Transverse colon (tissue), 4 donors: ENCODE measurements around the gene TBK1. TPM values are rescaled to one million over a fixed set of nuclear protein-coding genes. Genes with fewer than 3 reads are reported as not detected.

Experiments used
- DNase-seq: peaks from one replicate; pipeline ENCODE4 v3.0.0-alpha.2; 2019
- H3K27ac ChIP-seq, 4 donors: fragments of 200-600 bp; sonication (generic); 2 replicates each; pipeline ENCODE4 v1.5.1; 2016 to 2018; ENCODE audit warnings: inconsistent platforms in 4 of 4
- H3K27me3 ChIP-seq: fragments of 200-600 bp; sonication (generic); 2 replicates; pipeline ENCODE4 v1.5.1; 2017; ENCODE audit warnings: inconsistent platforms
- H3K36me3 ChIP-seq, 4 donors: fragments of 200-600 bp; sonication (generic); 2 replicates each; pipeline ENCODE4 v1.5.1; 2017 to 2019; ENCODE audit warnings: inconsistent platforms in 4 of 4
- H3K4me1 ChIP-seq, 4 donors: fragments of 200-600 bp; sonication (generic); 2 replicates each; pipeline ENCODE4 v1.5.1; 2017 to 2020; ENCODE audit warnings: inconsistent platforms in 4 of 4
- H3K4me3 ChIP-seq, 4 donors: fragments of 200-600 bp; sonication (generic); 1 replicate in 1 of 4; 2 replicates in 3 of 4; pipeline versions ENCODE4 v1.5.1 to v1.6.1; 2017 to 2019; ENCODE audit warnings: inconsistent platforms in 4 of 4
- H3K9me3 ChIP-seq, 2 donors: fragments of 200-600 bp; sonication (generic); 2 replicates each; pipeline ENCODE4 v1.5.1; 2017 to 2019; ENCODE audit warnings: inconsistent platforms in 2 of 2
- EP300 ChIP-seq: sonication (generic); formaldehyde crosslinking; IDR thresholded peaks from one replicate; pipeline ENCODE4 v1.6.1; 2017; ENCODE audit warnings: antibody characterized with exemption, low read depth
- POLR2A ChIP-seq: fragments of 450-650 bp; IDR thresholded peaks from one replicate; pipeline ENCODE4 v1.6.1; 2016; ENCODE audit warnings: antibody characterized with exemption, mild to moderate bottlenecking, moderate library complexity
- POLR2AphosphoS5 ChIP-seq, 3 donors: sonication (generic); formaldehyde crosslinking; IDR thresholded peaks; one replicate each; pipeline ENCODE4 v1.6.1; 2016; ENCODE audit warnings: antibody characterized with exemption in 3 of 3
- WGBS, 2 donors: methylation state at CpG; one replicate each; pipeline ENCODE4 v1.1.5; 2018; ENCODE audit warnings: low coverage in 1 of 2; 5-methylcytosine and 5-hydroxymethylcytosine counted together
- in situ Hi-C, 4 donors: fragments of 200-750 bp; cut with MboI; loops; one replicate each; pipeline versions ENCODE4 v1.15.0 to v1.15.1; 2017; ENCODE audit warnings: low sequenced_read_pairs in 3 of 4, low pct_ligation_motif_present in 1 of 4, low pct_unique_long_range_greater_than_20kb in 1 of 4
- intact Hi-C: fragments of 100-400 bp; cut with DNase I; formaldehyde crosslinking; loops from one replicate; pipeline ENCODE4 v1.15.1; 2023; ENCODE audit warnings: low total_unique reads
- total RNA-seq, 4 donors: library from RNA; depleted of rRNA; stranded (reverse); fragments of >200 nt; gene quantifications; one replicate each; pipeline ENCODE4 v1.1.0, GENCODE V29; 2016
- TF ChIP-seq, protein P1 (sequence below), 5 experiments: fragments of 200-600 bp in 3 of 5; fragments of 450-650 bp in 2 of 5; sonication (generic) in 3 of 5; IDR thresholded peaks; 1 replicate in 2 of 5; 2 replicates in 3 of 5; pipeline ENCODE4 v1.5.1; 2016 to 2017; ENCODE audit warnings: antibody characterized with exemption in 5 of 5, inconsistent platforms in 3 of 5, mild to moderate bottlenecking in 2 of 5, moderate library complexity in 1 of 5

Gene TBK1
- total RNA-seq, 4 donors from 2014 or later = 6.4 to 25.9 (median 17.1) TPM

DNA sequence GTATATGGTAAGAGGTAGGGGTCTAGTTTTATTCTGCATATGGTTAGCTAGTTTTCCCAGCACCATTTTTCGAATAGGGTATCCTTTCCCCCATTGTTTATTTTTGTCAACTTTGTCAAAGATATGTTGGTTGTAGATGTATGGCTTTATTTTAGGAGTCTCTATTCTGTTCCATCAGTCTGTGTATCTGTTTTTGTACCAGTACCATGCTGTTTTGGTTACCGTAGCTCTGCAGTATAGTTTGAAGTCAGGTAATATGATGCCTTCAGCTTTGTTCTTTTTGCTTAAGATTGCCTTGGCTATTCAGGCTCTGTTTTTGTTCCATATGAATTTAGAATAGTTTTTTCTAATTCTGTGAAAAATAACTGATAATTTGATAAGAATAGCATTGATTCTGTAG is 24.9 kb downstream of the TBK1 start:
- no peak overlapping the region for H3K27ac ChIP-seq
- in situ Hi-C loops (no loop called here), intact Hi-C loops (loop anchor here (10.0 kb wide), 1 partner anchor 858 kb away; no protein-coding TSS in a partner anchor)
- H3K27me3 ChIP-seq = no peaks in the 10 kb centered on the region
- 99 to 100% methylated on average over 2 of the region's 2 CpGs for WGBS, 2 donors
- TF ChIP-seq POLR2AphosphoS5 (IDR thresholded peaks at IDR 0.05) (no peak), EP300 (no peak), POLR2A (no peak)
- TF ChIP-seq, protein P1, sequence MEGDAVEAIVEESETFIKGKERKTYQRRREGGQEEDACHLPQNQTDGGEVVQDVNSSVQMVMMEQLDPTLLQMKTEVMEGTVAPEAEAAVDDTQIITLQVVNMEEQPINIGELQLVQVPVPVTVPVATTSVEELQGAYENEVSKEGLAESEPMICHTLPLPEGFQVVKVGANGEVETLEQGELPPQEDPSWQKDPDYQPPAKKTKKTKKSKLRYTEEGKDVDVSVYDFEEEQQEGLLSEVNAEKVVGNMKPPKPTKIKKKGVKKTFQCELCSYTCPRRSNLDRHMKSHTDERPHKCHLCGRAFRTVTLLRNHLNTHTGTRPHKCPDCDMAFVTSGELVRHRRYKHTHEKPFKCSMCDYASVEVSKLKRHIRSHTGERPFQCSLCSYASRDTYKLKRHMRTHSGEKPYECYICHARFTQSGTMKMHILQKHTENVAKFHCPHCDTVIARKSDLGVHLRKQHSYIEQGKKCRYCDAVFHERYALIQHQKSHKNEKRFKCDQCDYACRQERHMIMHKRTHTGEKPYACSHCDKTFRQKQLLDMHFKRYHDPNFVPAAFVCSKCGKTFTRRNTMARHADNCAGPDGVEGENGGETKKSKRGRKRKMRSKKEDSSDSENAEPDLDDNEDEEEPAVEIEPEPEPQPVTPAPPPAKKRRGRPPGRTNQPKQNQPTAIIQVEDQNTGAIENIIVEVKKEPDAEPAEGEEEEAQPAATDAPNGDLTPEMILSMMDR (IDR thresholded peaks at IDR 0.05) = no peak
- H3K9me3 ChIP-seq = peaks cover 0 to 4% of the 10 kb centered on the region in 2 donors
- H3K4me1 ChIP-seq = no peaks in the 10 kb centered on the region
- H3K4me3 ChIP-seq = no peak overlapping the region
- no peak for DNase-seq
- H3K36me3 ChIP-seq = peaks cover 0 to 62% (median 22%) of the 10 kb centered on the region in 4 donors

DNA sequence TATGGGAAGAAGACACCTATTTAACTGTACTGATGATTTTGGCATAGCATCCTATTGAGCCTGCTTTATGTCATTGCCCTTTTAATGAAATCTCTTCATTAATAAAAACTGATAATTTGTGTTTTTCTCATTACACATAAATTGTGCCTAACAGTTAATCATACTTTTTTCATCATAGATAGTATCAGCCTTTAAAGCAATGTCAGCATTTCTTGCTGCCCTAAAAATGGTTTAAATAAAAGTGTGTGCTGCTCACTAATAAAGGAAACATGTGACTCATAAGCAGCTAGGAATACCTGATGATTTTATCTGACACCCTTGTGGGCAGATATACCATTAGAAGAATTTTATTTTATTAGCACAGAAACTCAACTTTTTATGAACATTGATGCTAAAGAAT is 26.7 kb downstream of the TBK1 start:
- no peak overlapping the region for H3K27ac ChIP-seq
- intact Hi-C loops (loop anchor here (10.0 kb wide), 1 partner anchor 856 kb away; no protein-coding TSS in a partner anchor), in situ Hi-C loops (no loop called here)
- no peak overlapping the region for H3K4me3 ChIP-seq
- TF ChIP-seq POLR2A (no peak), POLR2AphosphoS5 (IDR thresholded peaks at IDR 0.05) (no peak), EP300 (no peak)
- TF ChIP-seq, protein P1 (IDR thresholded peaks at IDR 0.05) = no peak
- DNase-seq = no peak
- H3K4me1 ChIP-seq = no peaks in the 10 kb centered on the region
- H3K27me3 ChIP-seq = no peaks in the 10 kb centered on the region
- H3K36me3 ChIP-seq = peaks cover 0 to 70% (median 18%) of the 10 kb centered on the region in 4 donors
- peaks cover 0 to 4% of the 10 kb centered on the region in 2 donors for H3K9me3 ChIP-seq

DNA sequence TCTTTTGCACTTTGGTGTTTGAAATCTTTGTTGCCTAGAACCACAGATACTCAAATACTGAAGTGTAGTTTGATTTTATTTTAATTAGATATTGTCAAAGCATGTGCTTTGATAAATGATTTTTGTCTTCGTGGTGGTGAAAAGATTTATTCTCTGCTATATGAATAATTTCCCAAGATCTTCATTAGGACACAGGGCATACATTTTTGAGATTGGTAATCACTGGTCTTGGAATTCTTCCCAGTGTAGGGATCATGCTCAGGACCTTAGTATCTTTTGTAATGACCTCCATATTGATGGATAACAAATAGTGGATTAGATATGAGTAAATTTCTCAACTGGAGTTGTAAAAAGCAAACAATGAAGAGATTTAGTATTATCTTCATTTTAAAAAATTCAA is 28.2 kb downstream of the TBK1 start:
- Histone ChIP-seq H3K36me3 (peaks cover 0 to 58% (median 17%) of the 10 kb centered on the region in 4 donors), H3K27me3 (no peaks in the 10 kb centered on the region), H3K4me1 (no peaks in the 10 kb centered on the region), H3K9me3 (peaks cover 0 to 4% of the 10 kb centered on the region in 2 donors), H3K4me3 (no peak overlapping the region), H3K27ac (no peak overlapping the region)
- intact Hi-C loops (no loop called here), in situ Hi-C loops (no loop called here)
- DNase-seq = no peak
- TF ChIP-seq, protein P1 (IDR thresholded peaks at IDR 0.05) = no peak
- TF ChIP-seq POLR2A = no peak
- no peak for TF ChIP-seq POLR2AphosphoS5 (IDR thresholded peaks at IDR 0.05)
- WGBS, 2 donors = 83 to 94% methylated on average over 1 of the region's 1 CpG

DNA sequence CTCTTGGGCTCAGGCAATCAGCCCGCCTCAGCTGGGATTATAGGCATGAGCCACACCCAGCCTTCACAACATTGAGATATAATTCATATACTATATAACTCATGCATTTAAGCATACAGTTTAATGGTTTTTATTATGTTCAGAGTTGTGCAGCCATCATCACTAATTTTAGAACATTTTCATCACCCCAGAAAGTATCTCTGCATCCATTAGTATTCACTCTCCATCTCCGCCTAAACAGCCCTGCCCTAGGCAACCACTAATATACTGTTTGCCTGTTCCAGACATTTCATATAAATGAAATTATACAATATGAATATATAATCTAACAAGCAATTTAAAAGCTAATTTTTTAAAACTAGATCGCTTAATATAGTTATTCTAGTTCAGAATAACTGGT is 34.7 kb downstream of the TBK1 start:
- WGBS, 2 donors = 91 to 95% methylated on average over 2 to 3 of the region's 3 CpGs
- Histone ChIP-seq H3K9me3 (no peaks in the 10 kb centered on the region), H3K36me3 (peaks cover 0 to 74% (median 30%) of the 10 kb centered on the region in 4 donors), H3K4me1 (no peaks in the 10 kb centered on the region), H3K27ac (no peak overlapping the region), H3K27me3 (no peaks in the 10 kb centered on the region), H3K4me3 (no peak overlapping the region)
- intact Hi-C loops (no loop called here), in situ Hi-C loops (no loop called here)
- TF ChIP-seq POLR2AphosphoS5 (IDR thresholded peaks at IDR 0.05) (no peak), POLR2A (no peak), EP300 (no peak)
- TF ChIP-seq, protein P1 (IDR thresholded peaks at IDR 0.05) = no peak
- DNase-seq = no peak
